ENCODE data around the gene MED15.
"Not testable (repeated sequence)": the region's sequence is repeated elsewhere in the genome, so short reads cannot be mapped to it uniquely, and the experiment has no call there.

The MED15 gene

GRCh38 chr22:20606784-20607128, 99.3 kb downstream of the MED15 start:
- DNase-seq, result no peak

GRCh38 chr22:20607157-20607907, 99.9 kb downstream of the MED15 start:
- DNase-seq, result no peak

GRCh38 chr22:20610243-20610686, 102.9 kb downstream of the MED15 start:
- DNase-seq, result no peak

- no peak for DNase-seq
Measured at GRCh38 chr22:20610757-20611156, 103.3 kb downstream of the MED15 start.

GRCh38 chr22:20611418-20611817, 104.0 kb downstream of the MED15 start:
- no peak for DNase-seq

GRCh38 chr22:20613301-20613700, 105.9 kb downstream of the MED15 start:
- DNase-seq, result no peak

- DNase-seq, result no peak
Measured at GRCh38 chr22:20615021-20615420, 107.6 kb downstream of the MED15 start.

GRCh38 chr22:20615533-20616450, 108.4 kb downstream of the MED15 start:
- no peak for DNase-seq

- no peak for DNase-seq
Measured at GRCh38 chr22:20616451-20617043, 109.1 kb downstream of the MED15 start.

GRCh38 chr22:20618488-20618887, 111.1 kb downstream of the MED15 start:
- no peak for DNase-seq

- no peak for DNase-seq
Measured at GRCh38 chr22:20619045-20619892, 111.9 kb downstream of the MED15 start.

- DNase-seq, result not testable (repeated sequence)
Measured at GRCh38 chr22:20619893-20620194, 112.4 kb downstream of the MED15 start.

GRCh38 chr22:20621162-20621561, 113.8 kb downstream of the MED15 start:
- no peak for DNase-seq

GRCh38 chr22:20622650-20623339, 115.4 kb downstream of the MED15 start:
- DNase-seq, result no peak

GRCh38 chr22:20624161-20624616, 116.8 kb downstream of the MED15 start:
- no peak for DNase-seq

- DNase-seq, result no peak
Measured at GRCh38 chr22:20625270-20625669, 117.9 kb downstream of the MED15 start.

GRCh38 chr22:20626811-20627210, 119.4 kb downstream of the MED15 start:
- no peak for DNase-seq

- DNase-seq, result no peak
Measured at GRCh38 chr22:20627432-20627831, 120.0 kb downstream of the MED15 start.

- DNase-seq, result no peak
Measured at GRCh38 chr22:20628081-20628939, 120.9 kb downstream of the MED15 start.

GRCh38 chr22:20629401-20629800, 122.0 kb downstream of the MED15 start:
- no peak for DNase-seq

All from effector CD4-positive, alpha-beta T cell (primary cell).